Measurements from ENCODE around the gene NPR2.

The NPR2 gene

DNA sequence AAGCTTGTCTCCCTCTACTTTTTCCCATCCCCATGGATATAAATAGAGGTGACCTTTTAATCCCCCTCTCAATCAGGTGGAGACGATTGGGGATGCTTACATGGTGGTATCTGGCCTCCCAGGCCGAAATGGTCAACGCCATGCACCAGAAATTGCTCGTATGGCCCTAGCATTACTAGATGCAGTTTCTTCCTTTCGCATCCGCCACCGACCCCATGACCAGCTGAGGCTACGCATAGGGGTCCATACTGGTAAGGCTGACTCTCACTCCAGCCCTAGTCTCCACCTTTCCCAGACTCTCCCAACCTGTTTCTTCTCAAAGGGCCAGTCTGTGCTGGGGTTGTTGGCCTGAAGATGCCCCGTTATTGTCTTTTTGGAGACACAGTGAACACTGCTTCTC, 17.0 kb downstream of the NPR2 start:
- Histone ChIP-seq H3K27ac (ENCODE audit: low read length) (no peak overlapping the region), H3K4me3 (ENCODE audit: low read length) (no peak overlapping the region), H3K4me1 (ENCODE audit: insufficient read depth, low read length) (peaks cover 3% of the 10 kb centered on the region; the same call in 1 of the 2 replicates), H3K9me3 (ENCODE audit: insufficient read depth, low read depth, low read length) (no peaks in the 10 kb centered on the region), H3K36me3 (ENCODE audit: insufficient read depth, low read depth, low read length) (peaks cover 24% of the 10 kb centered on the region; the same call in 1 of the 2 replicates), H3K9ac (ENCODE audit: low read depth, low read length) (no peak overlapping the region), H3K27me3 (ENCODE audit: insufficient read depth, low read length) (no peaks in the 10 kb centered on the region)

DNA sequence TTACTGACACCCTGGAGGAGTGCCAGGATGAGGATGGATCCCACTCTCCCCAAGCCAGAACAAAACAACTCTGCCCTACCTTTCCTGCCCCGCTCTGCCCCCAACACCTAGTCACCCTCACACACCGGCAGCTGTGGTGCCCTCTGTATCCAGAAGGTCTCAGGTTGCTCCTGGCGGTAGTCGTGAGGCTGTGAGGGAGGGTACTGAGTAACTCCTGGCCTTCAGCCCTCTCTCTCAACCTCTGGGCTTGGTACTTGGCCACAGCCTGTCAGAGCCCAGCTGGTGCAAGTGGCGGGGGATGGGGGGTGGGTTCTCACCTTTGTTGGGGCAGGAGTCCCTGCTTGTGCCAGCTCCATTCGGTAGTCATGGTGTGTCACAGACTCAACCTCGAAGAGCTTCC, 18.7 kb downstream of the NPR2 start:
- Histone ChIP-seq H3K27ac (ENCODE audit: low read length) (no peak overlapping the region), H3K4me3 (ENCODE audit: low read length) (no peak overlapping the region), H3K36me3 (ENCODE audit: insufficient read depth, low read depth, low read length) (peaks cover 24% of the 10 kb centered on the region; the same call in 1 of the 2 replicates), H3K9ac (ENCODE audit: low read depth, low read length) (no peak overlapping the region), H3K9me3 (ENCODE audit: insufficient read depth, low read depth, low read length) (no peaks in the 10 kb centered on the region), H3K4me1 (ENCODE audit: insufficient read depth, low read length) (peaks cover 11% of the 10 kb centered on the region; the same call in 1 of the 2 replicates), H3K27me3 (ENCODE audit: insufficient read depth, low read length) (no peaks in the 10 kb centered on the region)

DNA sequence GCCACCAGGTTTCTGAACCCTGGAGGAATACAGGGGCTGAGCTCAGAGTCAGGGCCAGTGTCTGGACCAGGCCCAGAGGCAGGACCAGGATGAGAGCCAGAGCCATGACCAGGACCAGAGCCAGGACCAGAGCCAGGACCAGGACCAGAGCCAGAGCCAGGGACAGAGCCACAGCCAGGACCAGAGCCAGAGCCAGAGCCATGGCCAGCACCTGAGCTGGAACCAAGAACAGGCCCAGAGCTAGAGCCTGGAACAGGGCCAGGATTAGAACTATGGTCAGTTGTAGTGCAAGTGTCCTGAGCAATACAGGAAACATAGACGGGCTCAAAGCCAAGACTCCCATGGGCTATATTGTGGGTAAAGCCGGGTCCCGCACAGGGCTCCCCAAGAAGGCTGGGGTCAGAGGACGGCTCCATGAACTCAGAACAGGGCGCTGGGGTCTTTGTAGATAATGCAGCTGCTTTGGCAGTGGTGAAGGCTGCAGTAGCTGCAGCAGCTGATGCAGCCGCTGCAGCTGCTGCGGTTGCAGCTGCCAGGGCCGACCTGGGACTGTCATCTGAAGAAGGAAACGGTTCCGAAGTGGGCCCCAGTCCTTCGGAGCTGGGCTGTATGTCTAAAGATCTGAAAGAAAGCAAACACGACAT, 20.1 kb downstream of the NPR2 start:
- Histone ChIP-seq H3K27ac (ENCODE audit: low read length) (no peak overlapping the region), H3K9ac (ENCODE audit: low read depth, low read length) (no peak overlapping the region; the same call in 1 of the 2 replicates), H3K36me3 (ENCODE audit: insufficient read depth, low read depth, low read length) (peaks cover 11% of the 10 kb centered on the region; the same call in 1 of the 2 replicates), H3K27me3 (ENCODE audit: insufficient read depth, low read length) (no peaks in the 10 kb centered on the region), H3K4me3 (ENCODE audit: low read length) (peak overlapping the region; percentile 78), H3K4me1 (ENCODE audit: insufficient read depth, low read length) (peaks cover 11% of the 10 kb centered on the region; the same call in 1 of the 2 replicates), H3K9me3 (ENCODE audit: insufficient read depth, low read depth, low read length) (no peaks in the 10 kb centered on the region)

DNA sequence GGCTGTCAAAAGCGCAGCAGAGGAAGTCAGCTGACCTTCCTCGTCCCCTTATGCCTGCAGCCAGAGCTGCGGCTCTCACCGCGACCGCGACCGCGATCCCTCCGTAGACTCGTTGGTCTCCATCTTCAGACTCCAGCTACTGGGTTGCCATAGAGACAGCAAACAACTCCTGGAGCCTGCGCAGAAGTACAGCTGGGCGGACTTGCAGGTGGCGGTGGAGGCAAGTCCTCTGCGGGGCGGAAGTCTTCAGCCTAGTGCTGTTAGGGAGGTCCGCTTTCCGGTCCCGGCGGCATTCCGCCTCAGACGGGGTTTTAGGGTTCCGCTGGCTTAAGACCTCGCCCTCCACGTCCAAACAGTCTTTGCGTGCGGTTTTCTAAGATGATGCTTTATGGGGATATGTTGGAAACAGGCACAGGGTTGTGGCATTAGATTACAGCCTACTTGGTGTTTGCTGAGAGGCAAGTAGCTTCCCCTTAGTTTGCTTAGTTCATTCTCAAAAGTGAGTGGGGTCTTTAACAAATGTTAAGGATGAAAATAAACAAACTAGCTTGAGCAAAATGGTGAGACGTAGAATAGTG, 20.7 kb downstream of the NPR2 start, which contains the start of gene SPAG8:
Gene SPAG8 (minus strand): TSS at position 238 of the 578 bp plus-strand sequence. CDS start 115 bp downstream, at position 123.
- peak within 1 kb of the TSS; percentile 78 for H3K4me3 ChIP-seq (ENCODE audit: low read length)
- H3K4me1 ChIP-seq (ENCODE audit: insufficient read depth, low read length): peaks cover 11% of the 10 kb centered on the region; the same call in 1 of the 2 replicates
- no peaks in the 10 kb centered on the region for H3K27me3 ChIP-seq (ENCODE audit: insufficient read depth, low read length)
- no peak within 1 kb of the TSS for H3K27ac ChIP-seq (ENCODE audit: low read length)
- peak within 1 kb of the TSS; percentile 44; the same call in 1 of the 2 replicates for H3K9ac ChIP-seq (ENCODE audit: low read depth, low read length)
- no peaks in the 10 kb centered on the region for H3K9me3 ChIP-seq (ENCODE audit: insufficient read depth, low read depth, low read length)
- peaks cover 8% of the 10 kb centered on the region; the same call in 1 of the 2 replicates for H3K36me3 ChIP-seq (ENCODE audit: insufficient read depth, low read depth, low read length)

DNA sequence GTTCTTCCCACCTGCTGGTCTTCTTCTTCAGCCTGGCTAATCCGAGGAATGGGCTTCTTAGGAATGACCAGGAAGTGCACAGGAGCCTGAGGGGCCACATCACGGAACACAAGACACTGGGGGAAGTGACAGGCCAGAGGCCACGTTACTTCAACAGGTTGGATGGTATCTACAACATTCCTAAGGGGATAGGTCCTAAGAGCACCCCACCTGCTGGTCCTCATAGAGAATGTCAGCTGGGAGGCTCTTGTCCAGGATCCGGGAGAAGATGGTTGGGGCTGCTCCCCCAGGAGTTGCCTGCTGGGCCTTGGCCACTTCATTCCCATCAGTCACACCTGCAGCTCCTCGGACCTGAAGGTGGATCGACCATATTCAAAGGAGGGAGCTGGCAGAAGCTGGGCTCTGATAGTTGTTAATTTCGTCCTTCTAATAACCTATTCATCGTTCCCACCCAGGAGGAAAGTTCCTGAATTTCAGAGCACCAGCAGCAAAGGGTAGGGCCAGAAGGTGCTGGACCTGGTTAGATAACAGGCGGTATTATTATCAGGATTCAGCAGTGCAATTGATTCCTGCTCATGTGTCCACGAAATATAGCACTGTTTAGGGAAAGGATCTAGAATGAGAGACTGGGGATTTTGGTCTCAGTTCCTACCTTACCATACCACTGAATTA, 22.2 kb downstream of the NPR2 start:
- Histone ChIP-seq H3K27ac (ENCODE audit: low read length) (no peak overlapping the region), H3K9ac (ENCODE audit: low read depth, low read length) (peak overlapping the region; percentile 89; the same call in 1 of the 2 replicates), H3K27me3 (ENCODE audit: insufficient read depth, low read length) (no peaks in the 10 kb centered on the region), H3K4me1 (ENCODE audit: insufficient read depth, low read length) (peaks cover 11% of the 10 kb centered on the region; the same call in 1 of the 2 replicates), H3K36me3 (ENCODE audit: insufficient read depth, low read depth, low read length) (no peaks in the 10 kb centered on the region; the same call in 1 of the 2 replicates), H3K4me3 (ENCODE audit: low read length) (peak overlapping the region; percentile 74; the same call in 1 of the 2 replicates), H3K9me3 (ENCODE audit: insufficient read depth, low read depth, low read length) (no peaks in the 10 kb centered on the region)

DNA sequence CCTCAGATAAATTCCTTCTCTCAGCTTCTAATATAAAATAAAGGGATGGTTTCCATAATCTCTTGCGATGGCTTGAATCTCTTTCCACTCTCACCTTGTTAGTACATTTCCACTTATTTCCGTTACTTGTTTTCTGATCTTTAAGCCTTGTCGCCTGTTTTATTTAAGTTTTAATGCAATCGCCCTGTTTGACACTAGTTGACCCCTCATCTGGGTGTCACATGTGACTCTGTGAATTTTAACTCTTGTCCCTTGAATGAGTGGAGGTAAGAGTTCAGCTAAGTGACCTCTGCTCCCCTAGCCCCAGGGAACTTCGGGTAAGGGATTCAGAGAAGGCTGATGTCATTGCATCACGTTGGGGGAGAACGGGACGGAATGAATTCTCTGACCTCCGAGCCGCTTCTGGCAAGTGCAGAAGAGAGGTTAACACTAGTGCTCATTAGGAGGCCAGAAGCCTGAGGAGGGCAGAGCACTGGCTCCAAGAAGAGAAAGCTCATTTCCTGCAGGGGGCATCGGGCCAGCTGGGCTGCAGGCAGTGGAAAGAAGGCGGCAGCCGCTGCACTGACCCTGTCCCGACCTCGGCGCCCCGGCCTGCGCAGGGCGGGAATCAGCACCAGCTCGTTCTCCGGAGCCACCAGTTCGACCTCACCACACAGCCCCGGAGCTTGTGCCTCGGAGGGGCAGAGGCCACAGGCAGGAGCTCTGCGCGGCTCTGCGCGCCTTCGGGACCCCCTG, 22.9 kb downstream of the NPR2 start:
- Histone ChIP-seq H3K27me3 (ENCODE audit: insufficient read depth, low read length) (no peaks in the 10 kb centered on the region), H3K27ac (ENCODE audit: low read length) (peak overlapping the region; percentile 40), H3K9ac (ENCODE audit: low read depth, low read length) (peak overlapping the region; percentile 89; the same call in 1 of the 2 replicates), H3K36me3 (ENCODE audit: insufficient read depth, low read depth, low read length) (no peaks in the 10 kb centered on the region; the same call in 1 of the 2 replicates), H3K4me3 (ENCODE audit: low read length) (peak overlapping the region; percentile 74), H3K4me1 (ENCODE audit: insufficient read depth, low read length) (peaks cover 11% of the 10 kb centered on the region; the same call in 1 of the 2 replicates), H3K9me3 (ENCODE audit: insufficient read depth, low read depth, low read length) (no peaks in the 10 kb centered on the region)

DNA sequence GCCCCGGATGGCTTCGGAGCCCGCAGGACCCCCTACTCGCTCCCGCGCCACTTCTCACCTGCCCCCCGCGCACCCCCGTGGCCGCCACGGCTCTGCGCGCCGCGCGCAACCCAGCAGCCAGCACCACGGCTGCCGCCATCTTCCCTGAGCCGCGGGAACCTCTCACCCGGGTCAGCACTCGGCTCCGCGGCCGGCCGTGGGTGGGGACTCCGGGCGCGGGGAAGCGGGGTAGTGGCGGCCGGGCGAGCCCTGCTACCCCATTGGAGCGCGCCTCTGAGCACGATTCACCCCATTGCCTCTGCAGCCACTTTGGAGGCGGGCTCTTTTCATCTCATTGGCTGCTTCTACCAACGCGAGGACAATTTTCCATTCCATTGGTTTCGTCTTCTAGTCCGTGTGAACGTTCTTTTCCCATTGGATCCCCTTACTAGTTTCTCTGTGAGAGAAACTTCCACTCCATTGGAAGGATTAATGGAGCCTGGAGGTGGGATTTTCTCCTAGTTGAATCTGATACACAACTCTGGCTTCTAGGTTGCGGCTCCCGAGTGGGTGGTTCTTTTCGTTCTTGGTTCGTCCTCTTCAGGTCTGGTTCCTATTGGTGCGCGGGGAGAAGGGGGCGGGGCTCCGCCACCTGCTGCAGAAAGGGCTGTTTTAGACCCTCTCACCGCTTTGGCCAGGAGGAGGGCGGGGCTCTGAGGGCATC, 23.6 kb downstream of the NPR2 start, which contains the start of gene HINT2:
Gene HINT2 (minus strand): TSS at position 202 of the 703 bp plus-strand sequence. CDS start 63 bp downstream, at position 139.
- peaks cover 11% of the 10 kb centered on the region; the same call in 1 of the 2 replicates for H3K4me1 ChIP-seq (ENCODE audit: insufficient read depth, low read length)
- peak within 1 kb of the TSS; percentile 89; the same call in 1 of the 2 replicates for H3K9ac ChIP-seq (ENCODE audit: low read depth, low read length)
- peak within 1 kb of the TSS; percentile 66 for H3K27ac ChIP-seq (ENCODE audit: low read length)
- no peaks in the 10 kb centered on the region for H3K27me3 ChIP-seq (ENCODE audit: insufficient read depth, low read length)
- no peaks in the 10 kb centered on the region for H3K36me3 ChIP-seq (ENCODE audit: insufficient read depth, low read depth, low read length)
- no peaks in the 10 kb centered on the region for H3K9me3 ChIP-seq (ENCODE audit: insufficient read depth, low read depth, low read length)
- peak within 1 kb of the TSS; percentile 74 for H3K4me3 ChIP-seq (ENCODE audit: low read length)

DNA sequence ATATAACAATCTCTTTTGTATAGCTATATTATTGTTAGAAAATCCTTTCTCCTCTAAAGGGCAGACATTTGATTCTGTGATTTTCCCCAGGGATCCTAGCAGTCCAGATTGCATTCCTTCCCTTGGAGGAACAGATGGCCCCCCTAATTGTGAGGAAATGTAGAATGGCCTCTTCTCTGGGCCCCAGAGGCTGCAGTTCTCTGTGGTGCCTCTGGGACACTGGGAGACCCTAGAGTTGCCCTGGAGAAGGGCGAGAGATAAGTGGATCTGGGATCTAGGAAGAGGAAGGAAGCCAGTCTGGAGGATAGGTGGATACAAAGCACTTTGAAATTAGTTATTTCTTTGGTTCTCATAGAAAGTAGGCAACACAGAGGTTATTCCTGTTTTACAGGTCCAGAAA, 25.3 kb downstream of the NPR2 start:
- Histone ChIP-seq H3K9me3 (ENCODE audit: insufficient read depth, low read depth, low read length) (no peaks in the 10 kb centered on the region), H3K9ac (ENCODE audit: low read depth, low read length) (no peak overlapping the region)

DNA sequence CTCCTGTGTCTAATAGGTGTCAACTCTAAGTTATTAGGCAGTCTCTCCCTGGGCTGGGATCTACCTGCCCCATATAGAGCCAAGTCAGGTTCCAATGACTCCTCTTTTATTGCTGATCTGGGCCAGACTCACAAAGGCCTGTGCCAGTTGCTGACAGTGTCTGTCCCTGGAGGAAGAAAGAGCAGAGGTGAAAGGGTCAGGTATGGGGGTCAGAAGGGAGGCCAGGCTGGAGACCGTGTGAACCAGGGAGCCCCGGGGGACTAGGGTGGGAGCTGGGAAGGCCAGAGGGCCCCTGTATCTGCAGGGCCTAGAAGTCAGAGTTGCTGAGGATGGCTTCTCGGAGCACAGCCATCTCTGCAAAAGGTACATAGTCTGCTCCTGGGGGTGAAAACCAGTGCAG, 26.9 kb downstream of the NPR2 start:
- H3K4me1 ChIP-seq (ENCODE audit: insufficient read depth, low read length): peaks cover 12% of the 10 kb centered on the region; the same call in 1 of the 2 replicates
- H3K27ac ChIP-seq (ENCODE audit: low read length): no peak overlapping the region
- H3K36me3 ChIP-seq (ENCODE audit: insufficient read depth, low read depth, low read length): no peaks in the 10 kb centered on the region
- no peak overlapping the region for H3K9ac ChIP-seq (ENCODE audit: low read depth, low read length)
- H3K27me3 ChIP-seq (ENCODE audit: insufficient read depth, low read length): no peaks in the 10 kb centered on the region
- H3K4me3 ChIP-seq (ENCODE audit: low read length): no peak overlapping the region
- H3K9me3 ChIP-seq (ENCODE audit: insufficient read depth, low read depth, low read length): no peaks in the 10 kb centered on the region

More for the DNA sequence above, 25.3 kb downstream of the NPR2 start:
- Histone ChIP-seq H3K27me3 (ENCODE audit: insufficient read depth, low read length) (no peaks in the 10 kb centered on the region), H3K36me3 (ENCODE audit: insufficient read depth, low read depth, low read length) (no peaks in the 10 kb centered on the region), H3K27ac (ENCODE audit: low read length) (no peak overlapping the region), H3K4me3 (ENCODE audit: low read length) (no peak overlapping the region), H3K4me1 (ENCODE audit: insufficient read depth, low read length) (peaks cover 11% of the 10 kb centered on the region; the same call in 1 of the 2 replicates)

DNA sequence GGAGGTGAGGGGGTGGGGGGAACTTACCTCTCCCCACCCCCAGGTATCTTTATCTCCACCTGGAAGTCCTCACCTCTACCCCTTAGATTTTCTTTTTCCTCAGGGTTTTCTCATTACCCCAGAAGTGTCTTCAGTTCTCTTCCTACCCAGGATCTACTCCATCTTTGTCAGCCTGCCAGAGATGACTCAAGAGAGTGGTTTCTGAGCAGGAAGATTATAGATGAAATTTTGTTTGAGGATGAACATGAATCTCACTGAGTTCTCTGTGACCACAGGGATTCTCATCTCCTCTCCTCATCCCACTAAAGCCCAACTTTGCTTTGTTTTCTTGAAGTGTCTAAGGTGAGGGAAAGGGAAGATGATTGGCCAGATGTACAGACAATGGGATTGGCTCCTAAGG, 28.7 kb downstream of the NPR2 start:
- Histone ChIP-seq H3K4me1 (ENCODE audit: insufficient read depth, low read length) (peaks cover 8% of the 10 kb centered on the region; the same call in 1 of the 2 replicates), H3K36me3 (ENCODE audit: insufficient read depth, low read depth, low read length) (no peaks in the 10 kb centered on the region), H3K4me3 (ENCODE audit: low read length) (no peak overlapping the region), H3K27ac (ENCODE audit: low read length) (no peak overlapping the region), H3K9ac (ENCODE audit: low read depth, low read length) (no peak overlapping the region), H3K9me3 (ENCODE audit: insufficient read depth, low read depth, low read length) (no peaks in the 10 kb centered on the region), H3K27me3 (ENCODE audit: insufficient read depth, low read length) (no peaks in the 10 kb centered on the region)
